Stimulated activated CD4-positive, alpha-beta T cell treated with anti-CD3 and anti-CD28 coated beads, Interleukin-4, amount 100 ng/mL, for 4 hours (primary cell): ENCODE measurements around the gene TOGARAM1.

Experiments used
- DNase-seq, 2 experiments: peaks; one replicate each; pipeline ENCODE4 v3.0.0-alpha.2; 2020

Gene TOGARAM1

DNA sequence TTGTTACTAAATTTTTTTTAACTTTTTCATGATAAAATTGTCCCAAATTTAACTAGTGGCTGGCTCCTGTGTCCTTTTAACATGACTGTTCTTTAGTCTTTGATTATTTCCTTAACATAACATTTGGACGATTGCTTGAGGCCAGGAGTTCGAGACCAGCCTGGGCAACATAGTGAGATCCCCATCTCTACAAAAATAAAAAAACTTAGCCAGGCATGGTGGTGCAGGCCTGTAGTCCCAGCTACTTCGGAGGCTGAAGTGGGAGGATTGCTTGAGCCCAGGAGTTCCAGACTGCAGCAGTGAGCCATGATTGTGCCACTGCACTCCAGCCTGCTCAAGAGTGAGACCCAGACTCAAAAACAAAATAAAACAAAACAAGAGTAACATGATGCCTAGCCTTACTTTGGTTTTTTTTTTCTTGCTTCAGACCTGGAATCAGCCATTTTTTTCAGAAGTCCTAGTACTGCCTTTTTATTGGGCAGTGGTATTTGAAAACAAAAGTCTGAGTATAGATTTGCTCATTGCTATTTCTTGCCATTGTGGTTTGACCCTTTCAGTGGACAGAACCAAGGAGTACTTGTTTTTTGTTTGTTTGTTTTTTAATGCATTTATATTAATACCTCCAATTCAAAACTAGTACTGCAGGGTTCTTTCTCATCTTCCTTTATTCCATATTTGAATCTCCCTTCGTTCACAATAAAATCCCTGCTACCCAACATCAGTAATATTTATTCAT is 4.8 kb downstream of the TOGARAM1 start:
- DNase-seq = no peak

DNA sequence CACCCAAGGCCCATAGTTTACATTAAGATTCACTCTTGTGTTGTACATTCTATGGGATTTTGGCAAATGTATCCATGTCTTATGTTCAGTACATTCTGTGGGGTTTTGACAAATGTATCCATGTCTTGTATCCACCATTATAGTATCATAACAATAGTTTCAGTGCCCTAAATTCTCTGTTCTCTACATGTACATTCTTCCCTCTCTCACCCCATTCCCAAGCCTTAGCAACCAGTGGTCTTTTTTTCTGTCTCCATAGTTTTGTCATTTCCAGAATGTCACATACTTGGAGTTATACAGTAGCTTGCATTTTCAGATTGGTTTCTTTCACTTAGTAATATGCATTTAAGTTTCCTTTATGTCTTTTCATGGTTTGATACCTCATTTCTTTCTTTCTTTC is 6.7 kb downstream of the TOGARAM1 start:
- DNase-seq = no peak

DNA sequence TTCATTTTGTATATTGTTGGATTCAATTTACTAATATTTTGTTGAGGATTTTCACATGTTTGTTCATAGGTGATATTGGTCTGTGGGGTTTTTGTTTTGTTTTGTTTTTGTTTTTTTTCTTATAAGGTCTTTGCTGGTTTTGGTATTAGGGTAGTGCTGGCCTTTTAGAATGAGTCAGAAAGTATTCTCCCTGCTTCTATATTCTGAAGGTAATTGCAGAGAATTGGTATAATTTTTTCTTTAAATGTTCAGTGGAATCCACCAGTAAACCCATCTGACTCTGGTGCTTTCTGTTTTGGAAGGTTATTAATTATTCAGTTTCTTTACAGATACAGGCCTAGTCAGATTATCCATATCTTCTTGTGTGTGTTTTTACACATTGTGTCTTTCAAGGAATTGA is 8.9 kb downstream of the TOGARAM1 start:
- no peak for DNase-seq

DNA sequence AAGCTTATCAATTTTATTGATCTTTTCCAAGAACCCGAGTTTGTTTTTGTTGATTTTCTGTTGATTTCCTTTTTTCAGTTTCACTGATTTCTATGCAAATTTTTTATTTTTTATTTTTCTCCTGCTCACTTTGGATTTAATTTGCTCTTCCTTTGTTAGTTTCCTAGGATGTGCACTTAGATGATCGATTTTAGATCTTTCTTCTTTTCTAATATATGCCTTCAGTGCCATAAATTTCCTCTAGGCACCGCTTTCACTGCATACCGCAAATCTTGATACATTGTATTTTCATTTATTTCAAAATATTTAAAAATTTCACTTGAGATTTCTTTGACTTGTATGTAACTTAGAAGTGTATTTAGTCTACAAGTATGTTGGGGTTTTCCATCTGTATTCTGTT is 9.5 kb downstream of the TOGARAM1 start:
- no peak for DNase-seq

DNA sequence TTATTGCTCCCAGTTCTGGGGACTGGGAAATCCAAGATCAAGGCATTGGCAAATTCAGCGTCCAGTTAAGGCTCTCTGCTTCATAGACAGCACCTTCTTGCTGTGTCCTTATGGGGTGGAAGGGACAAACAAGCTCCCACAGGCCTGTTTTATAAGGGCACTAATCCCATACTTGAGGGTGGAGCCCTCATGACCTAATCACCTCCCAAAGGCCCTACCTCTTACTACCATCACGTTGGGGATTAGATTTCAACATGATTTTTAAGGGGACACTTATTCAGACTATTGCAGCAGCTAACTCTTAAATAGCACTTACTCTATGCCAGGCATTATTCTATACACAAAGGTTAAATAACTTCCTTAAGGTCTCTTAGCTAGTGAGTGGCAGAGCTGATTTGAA is 17.3 kb downstream of the TOGARAM1 start:
- DNase-seq = no peak

DNA sequence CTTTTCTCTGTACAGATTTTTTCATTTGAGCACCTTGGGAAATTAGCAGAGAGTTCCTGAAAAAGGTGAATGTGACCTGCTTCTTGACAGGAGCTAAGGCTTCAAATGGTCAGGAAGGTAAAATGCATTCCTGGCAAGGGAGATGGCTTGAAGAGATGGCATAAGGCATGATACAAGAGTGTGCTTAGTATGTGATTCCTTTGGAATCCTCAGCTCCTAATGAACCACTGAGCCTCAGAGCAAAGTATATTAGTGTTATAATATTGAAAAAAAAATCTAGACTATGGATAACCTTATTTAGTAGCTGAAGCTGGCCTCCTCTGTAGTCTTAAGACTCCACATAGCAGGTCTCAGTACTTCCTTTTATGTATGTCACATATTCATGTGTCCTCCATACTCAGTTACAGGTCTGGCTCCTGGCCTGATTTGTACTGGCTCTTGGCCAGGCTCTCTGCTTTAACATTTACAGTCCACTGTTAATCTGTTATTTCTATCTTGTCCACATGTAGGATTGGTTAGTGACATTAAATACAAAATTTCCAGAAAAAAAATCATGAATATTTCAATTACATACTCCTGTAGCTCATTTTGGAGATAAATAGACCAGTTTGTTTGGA is 17.9 kb downstream of the TOGARAM1 start:
- no peak for DNase-seq

DNA sequence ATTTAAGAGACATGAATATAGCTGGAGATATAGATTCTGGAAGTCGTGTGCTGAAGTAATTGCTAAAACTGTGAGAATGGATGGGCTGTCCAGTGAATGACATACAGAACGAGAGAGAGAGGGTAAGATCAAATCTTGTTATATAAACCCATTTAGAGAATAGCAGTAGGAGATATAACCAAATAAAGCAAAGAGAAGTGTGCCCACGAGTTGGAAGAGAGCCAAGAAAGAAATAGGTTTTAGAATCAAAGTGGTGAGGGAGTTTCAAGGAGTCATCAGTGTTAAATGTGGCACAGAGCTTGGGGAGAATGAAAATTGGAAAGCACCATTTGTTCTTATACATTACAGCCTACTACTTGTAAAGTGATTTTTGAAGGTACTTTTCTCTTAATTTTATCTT is 19.2 kb downstream of the TOGARAM1 start:
- DNase-seq = no peak

DNA sequence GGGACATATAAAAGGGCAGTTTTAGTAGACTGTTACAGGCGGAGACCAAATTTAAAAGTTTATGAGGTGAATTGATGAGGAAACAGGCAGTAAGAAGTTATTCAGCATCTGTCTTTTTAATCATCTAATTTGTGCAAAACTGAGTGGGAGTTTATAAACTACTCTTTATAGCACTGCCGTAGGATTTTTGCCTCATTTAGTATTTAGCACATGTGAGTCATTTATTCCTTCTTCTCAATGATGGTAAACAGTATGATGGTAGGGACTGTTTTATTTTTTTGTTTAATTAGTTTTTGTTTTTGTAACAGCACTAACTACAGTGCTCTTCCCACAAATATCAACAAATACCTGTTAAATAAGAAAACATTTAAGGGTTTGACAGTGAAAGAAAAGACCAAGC is 20.6 kb downstream of the TOGARAM1 start:
- DNase-seq = no peak

DNA sequence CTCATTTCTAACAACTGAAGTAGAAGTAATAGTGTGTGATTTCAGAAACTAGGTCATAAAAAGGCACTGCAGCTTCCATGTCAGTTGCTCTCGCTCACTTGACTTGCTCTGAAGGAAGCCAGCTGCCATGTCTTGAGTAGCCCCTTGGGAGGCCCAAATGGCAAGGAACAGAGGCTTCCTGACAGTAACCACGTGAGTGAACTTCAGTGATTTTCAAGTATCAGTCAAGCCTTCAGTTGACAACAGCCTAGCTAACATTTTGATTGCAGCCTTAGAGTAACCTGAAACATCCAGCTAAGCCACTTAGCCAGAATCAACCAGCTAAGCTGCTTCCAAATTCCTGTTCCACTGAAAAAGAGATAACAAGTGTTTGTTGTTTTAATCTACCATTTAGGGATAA is 26.7 kb downstream of the TOGARAM1 start:
- no peak for DNase-seq

DNA sequence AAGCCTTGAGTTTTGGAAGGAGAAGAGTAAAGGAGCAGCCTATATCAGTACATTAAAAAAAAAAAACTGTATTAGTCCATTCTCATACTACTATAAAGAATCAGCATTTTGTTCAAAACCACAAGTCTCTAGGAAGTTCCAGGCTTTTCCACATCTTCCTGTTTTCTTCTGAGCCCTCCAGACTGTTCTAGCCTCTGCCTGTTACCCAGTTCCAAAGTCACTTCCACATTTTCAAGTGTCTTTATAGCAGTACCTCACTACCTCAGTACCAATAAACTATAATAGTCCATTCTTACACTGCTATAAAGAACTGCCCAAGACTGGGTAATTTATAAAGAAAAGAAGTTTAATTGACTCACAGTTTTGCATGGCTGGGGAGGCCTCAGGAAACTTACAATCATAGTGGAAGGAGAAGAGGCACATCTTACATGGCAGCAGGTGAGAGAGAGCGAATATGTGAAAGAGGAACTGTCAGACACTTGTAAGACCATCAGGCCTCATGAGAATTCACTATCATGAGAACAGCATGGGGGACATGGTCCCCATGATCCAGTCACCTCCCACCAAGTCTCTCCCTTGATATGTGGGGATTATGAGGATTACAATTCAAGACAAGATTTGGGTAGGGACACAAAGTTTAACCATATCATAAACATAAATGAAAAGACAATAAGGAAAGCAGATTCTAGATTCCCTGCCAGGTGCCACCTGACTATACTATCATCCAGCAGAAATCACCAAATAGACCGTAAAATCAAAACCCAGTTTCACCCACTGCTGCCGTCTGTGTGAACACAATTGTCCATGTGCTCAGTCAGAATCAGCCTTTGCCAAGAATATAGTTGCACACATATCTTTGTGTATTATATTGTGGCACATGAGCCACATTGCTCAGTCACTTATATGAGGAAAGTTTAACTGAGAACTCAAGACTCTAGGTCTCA is 27.8 kb downstream of the TOGARAM1 start:
- no peak for DNase-seq

DNA sequence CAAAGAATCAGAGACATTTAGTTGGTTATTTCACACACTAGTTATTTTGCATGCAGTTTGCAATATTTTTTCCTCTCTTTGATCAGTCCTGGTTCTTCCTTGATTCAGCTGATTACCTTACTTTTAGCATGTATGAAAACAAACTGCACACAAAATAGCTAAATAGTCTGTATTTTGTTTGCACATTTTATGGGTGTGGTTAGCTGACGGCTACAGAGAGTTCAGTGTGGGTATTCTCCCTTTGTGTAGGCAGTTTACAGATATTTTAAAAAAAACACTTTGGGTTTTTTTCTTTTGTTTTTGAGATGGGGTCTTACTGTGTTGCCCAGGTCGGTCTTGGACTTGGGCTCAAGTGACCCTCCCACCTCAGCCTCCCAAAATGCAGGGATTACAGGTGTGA is 28.5 kb downstream of the TOGARAM1 start:
- no peak for DNase-seq

DNA sequence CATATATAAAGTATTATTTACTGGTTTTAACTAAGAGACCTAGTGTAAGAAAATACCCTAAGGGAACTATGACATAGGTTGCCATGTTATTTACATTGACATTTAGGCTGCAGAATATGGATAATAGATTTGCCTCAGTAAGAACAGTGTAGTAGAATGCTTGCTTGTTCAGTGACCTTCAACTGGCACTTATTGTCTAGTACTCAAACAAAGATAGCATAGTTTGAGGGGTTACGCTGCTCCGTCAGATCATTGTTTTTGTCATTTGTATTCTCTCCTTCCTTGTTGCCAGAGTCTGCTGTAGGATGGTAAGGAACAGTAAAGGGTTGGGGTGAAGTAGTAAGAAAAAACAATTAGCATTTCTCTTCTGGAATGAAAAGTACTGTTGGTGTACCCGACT is 33.2 kb downstream of the TOGARAM1 start:
- no peak for DNase-seq

DNA sequence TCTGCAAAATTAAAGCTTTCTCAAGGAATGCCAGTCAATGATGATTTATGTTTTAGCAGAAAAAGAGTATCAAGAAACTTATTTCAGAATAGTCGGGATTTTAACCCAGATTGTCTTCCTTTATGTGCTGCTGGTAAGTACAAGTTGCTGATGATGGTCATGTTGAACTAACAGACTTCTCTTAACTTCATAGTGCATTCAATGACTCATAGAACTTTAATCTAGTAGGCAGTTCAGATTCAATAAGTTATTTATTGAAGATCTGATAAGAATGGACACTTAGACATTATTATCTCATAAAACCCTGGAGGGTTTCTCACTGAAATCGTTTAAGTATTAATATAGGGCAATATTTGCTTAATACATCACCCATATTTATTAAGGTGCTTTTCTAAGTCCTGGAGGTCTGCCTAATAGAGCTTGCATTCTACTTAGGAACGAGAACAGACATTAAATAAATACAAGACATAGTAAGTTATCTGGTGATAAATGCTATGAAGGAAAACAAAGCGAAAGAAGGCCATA is 33.8 kb downstream of the TOGARAM1 start:
- DNase-seq = no peak

DNA sequence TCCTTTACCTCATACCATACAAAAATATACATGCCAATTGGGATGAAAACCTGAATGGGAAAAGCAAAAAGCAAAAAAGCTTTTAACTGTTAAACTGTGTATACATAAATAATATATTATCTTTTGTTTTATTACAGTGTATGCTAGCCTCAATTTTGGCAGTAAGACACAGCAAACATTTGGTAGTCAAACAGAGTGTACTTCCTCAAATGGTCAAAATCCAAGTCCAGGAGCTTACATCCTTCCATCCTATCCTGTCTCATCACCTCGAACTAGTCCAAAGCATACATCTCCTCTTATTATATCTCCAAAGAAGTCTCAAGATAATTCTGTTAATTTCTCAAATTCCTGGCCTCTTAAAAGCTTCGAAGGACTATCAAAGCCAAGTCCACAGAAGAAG is 41.9 kb downstream of the TOGARAM1 start:
- no peak for DNase-seq

DNA sequence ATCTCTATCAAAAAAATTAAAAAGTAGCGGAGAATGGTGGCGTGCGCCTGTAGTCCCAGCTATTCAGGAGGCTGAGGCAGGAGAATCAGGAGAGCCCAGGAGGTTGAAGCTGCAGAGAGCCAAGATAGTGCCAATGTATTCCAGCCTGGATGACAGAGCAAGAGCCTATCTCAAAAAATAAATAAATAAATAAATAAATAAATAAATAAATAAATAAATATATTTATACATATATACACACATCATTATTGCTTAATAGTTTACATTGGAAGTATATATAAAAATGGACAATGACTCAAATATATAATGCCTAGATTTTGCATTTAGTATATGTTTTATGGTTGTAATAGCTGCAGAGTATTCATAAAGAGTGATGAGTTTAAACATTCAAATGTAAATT is 53.1 kb downstream of the TOGARAM1 start:
- DNase-seq = no peak

DNA sequence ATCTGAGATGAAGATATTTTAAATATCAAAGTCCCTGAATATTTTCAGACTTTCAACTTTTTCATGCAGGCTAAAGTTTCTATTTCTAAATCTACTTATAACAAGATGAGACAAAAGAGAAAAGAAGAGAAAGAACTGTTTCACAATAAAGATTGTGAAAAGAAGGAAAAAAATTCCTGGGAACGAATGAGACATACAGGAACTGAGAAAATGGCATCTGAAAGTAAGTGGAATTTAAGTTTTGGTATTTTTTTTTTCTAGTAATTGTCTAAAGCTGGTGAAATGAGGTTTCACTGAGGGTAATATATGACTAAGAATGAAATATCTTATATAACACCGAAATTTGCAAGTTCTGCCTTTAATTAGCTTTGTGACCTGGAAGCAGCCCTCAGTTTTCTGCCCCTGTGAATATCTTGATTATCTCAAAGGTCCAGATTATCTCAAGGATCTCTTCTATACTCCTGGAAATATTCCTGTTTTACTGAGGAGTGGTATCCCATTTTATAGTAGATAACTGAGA is 66.2 kb downstream of the TOGARAM1 start:
- no peak for DNase-seq

DNA sequence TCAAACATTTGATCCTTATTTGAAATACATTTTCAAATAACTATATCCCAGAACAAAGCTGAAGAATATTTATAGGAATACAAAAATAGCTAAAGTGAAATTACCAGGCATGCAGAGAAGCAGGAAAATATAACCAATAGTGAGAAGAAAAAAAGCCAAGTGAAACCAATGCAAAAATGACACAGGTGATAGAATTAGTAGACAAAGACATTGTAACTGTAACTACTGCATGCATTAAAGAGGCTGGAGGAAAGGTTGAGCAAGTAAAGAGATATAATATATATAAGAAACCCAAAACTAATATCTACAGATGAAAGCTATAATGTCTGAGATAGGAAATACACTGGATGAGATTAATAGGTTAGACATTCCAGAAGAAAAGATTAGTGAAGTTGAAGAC is 72.7 kb downstream of the TOGARAM1 start:
- DNase-seq = no peak

DNA sequence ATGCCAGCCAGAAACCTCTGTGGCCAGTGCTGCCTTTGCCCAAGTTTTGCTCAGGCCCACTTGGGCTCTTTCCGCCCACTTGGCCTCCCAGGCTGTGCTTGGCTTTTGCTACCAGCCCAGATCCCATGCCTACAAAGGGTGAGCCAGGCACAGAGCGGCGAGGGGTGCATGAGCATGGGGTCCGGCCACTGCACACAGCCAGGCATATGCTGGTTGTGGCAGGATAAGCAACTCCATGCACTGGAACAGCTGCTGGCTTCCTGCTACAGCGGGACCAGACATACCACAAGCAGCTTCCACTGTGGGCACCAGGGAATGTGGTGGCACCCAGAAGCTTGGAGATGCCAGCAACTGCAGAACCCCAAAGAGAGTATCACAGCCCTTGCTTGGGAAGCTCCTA is 76.3 kb downstream of the TOGARAM1 start:
- DNase-seq = no peak

DNA sequence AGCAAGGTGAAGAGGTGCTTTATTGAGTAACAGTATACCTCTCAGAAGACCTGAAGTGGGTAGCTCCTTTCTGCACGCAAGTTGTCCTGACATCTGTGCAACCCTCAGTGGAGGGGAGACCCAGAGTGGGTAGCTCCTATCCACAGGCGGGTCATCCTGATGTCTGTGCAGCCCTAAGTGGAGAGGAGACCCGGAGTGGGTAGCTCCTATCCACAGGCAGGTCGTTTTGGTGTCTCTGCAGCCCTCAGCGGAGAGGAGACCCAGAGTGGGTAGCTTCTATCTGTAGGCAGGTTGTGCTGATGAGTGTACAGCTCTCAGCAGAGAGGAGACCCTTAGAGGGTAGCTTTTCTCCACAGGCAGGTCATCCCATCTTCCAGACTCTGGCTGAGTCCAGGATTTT is 76.9 kb downstream of the TOGARAM1 start:
- no peak for DNase-seq

DNA sequence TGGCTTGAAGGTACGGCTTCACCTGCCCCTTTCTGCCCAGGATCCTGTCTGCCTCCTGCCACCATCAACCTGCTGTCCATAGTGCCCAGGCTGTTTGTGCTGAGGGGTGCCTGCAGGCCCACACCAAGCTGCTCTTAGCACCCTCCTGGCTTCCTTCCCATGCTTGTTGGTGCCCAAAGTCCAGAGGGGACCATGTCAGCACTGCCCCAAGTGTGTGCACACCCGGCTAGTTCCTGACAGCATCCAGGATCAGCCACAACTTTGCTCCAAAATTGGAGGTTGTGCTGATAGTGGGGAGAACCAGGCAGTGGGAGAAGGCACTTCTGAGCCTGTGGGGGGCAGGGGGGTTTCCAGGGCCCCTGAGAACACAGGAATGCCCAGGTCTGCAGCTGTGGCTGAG is 77.4 kb downstream of the TOGARAM1 start:
- DNase-seq = no peak

DNA sequence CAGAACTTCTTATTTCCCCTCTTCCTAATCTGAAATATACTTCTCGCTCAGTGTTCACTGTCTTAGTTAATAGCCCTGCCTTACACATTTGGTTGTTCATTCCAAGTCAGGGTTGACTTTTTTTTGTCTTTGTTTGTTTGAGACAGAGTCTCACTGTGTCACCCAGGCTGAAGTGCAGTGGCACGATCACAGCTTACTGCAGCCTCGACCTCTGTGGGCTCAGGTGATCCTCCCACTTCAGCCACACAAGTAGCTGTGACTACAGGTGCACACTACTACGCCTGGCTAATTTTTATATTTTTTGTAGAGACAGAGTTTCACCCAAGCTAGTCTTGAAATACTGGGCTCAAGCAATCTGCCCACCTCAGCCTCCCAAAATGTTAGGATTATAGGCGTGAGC is 79.7 kb downstream of the TOGARAM1 start:
- no peak for DNase-seq

DNA sequence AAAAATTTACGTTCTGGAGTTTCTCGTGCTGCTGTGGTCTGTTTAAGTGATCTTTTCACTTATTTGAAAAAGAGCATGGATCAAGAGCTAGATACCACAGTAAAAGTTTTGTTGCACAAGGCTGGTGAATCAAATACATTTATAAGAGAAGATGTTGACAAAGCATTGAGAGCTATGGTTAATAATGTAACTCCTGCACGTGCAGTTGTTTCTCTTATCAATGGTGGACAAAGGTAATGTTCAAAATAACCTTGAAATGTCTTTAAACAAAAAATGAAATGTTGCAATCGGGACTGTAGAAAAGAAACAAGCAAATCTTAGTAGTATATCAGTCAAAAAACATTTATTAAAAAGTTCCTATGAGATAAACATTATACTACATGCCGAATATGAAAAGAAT is 82.6 kb downstream of the TOGARAM1 start:
- no peak for DNase-seq

DNA sequence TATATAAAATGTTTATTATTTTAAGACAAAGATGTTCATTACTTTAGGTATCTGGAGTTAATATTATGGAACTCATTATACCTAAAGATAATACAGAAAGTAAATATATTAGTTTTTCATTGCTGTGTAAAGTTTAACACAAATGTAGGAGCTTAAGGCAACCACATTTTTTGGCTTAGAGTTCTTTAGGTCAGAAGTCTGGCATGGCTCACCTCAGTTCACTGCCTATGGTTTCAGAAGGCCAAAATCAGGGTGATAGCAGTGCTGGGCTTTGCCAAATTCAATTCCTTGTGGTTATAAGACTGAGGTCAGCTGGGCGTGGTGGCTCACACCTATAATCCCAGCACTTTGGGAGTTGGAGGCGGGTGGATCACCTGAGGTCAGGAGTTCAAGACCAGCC is 86.4 kb downstream of the TOGARAM1 start:
- DNase-seq = no peak
